Right lung (tissue), 5 donors: ENCODE data around the gene IKBKG. TPM values are rescaled to one million over a fixed set of nuclear protein-coding genes. Genes with fewer than 3 reads are reported as not detected.
"Not testable (repeated sequence)": the region's sequence is repeated elsewhere in the genome, so short reads cannot be mapped to it uniquely, and the experiment has no call there.

Experiments used
- DNase-seq, 2 donors: peaks; one replicate each; pipeline ENCODE4 v3.0.0-alpha.2; 2013
- polyA plus RNA-seq, 5 donors: library from polyadenylated mRNA; unstranded; fragments of 120-200 nt; gene quantifications; one replicate each; pipeline versions ENCODE4 v1.2.1 to v1.2.3, GENCODE V29; 2013; ENCODE audit warnings: inconsistent platforms in 1 of 5, low replicate concordance in 1 of 5; ENCODE audit not compliant: insufficient read length in 5 of 5, insufficient read depth in 1 of 5

IKBKG gene
- polyA plus RNA-seq, 5 donors: 14.0 to 18.5 (median 16.7) TPM

- no peak for DNase-seq
Measured at GRCh38 chrX:154602766-154603437, 55.5 kb downstream of the IKBKG start.

GRCh38 chrX:154603438-154604430 lies 56.3 kb downstream of the IKBKG start:
- no peak for DNase-seq

GRCh38 chrX:154605566-154605965 lies 58.1 kb downstream of the IKBKG start:
- DNase-seq: no peak

GRCh38 chrX:154607370-154607769 lies 60.0 kb downstream of the IKBKG start:
- DNase-seq: no peak

- DNase-seq: not testable (repeated sequence)
Measured at GRCh38 chrX:154607976-154608375, 60.6 kb downstream of the IKBKG start.

GRCh38 chrX:154608823-154609222 lies 61.4 kb downstream of the IKBKG start:
- DNase-seq: not testable (repeated sequence)

- DNase-seq: not testable (repeated sequence)
Measured at GRCh38 chrX:154611146-154611545, 63.7 kb downstream of the IKBKG start.

GRCh38 chrX:154613586-154613985 lies 66.2 kb downstream of the IKBKG start:
- DNase-seq: not testable (repeated sequence)

Other genes starting within 250 kb of the IKBKG start
- gene FLNA, start 173.0 kb upstream of the IKBKG start, polyA plus RNA-seq: 100 to 1,000 TPM; 349 to 757 (median 422) TPM
- 10 to 100 TPM; 52.8 to 84.2 (median 63.9) TPM for gene EMD, start 168.3 kb upstream of the IKBKG start, polyA plus RNA-seq
- 1,000 to 10,000 TPM; 4,389 to 5,989 (median 4,777) TPM for gene RPL10, start 149.2 kb upstream of the IKBKG start, polyA plus RNA-seq
- gene DNASE1L1, start 138.4 kb upstream of the IKBKG start, polyA plus RNA-seq: 10 to 100 TPM in 4 of 5 donors, 1 to 10 TPM in 1; 9.3 to 12.4 (median 10.5) TPM
- gene TAFAZZIN, start 136.1 kb upstream of the IKBKG start, polyA plus RNA-seq: 10 to 100 TPM; 31.1 to 44.8 (median 37.6) TPM
- 100 to 1,000 TPM in 2 of 5 donors, 10 to 100 TPM in 3; 79.5 to 109 (median 96.3) TPM for gene ATP6AP1, start 118.9 kb upstream of the IKBKG start, polyA plus RNA-seq
- 100 to 1,000 TPM; 108 to 164 (median 142) TPM for gene GDI1, start 110.5 kb upstream of the IKBKG start, polyA plus RNA-seq
- gene FAM50A, start 103.5 kb upstream of the IKBKG start, polyA plus RNA-seq: 10 to 100 TPM; 37.0 to 58.6 (median 48.1) TPM
- 10 to 100 TPM; 54.4 to 79.2 (median 63.2) TPM for gene PLXNA3, start 89.3 kb upstream of the IKBKG start, polyA plus RNA-seq
- gene LAGE3, start 68.3 kb upstream of the IKBKG start, polyA plus RNA-seq: 10 to 100 TPM; 12.4 to 33.4 (median 17.1) TPM
- 10 to 100 TPM; 22.6 to 38.0 (median 28.8) TPM for gene UBL4A, start 61.0 kb upstream of the IKBKG start, polyA plus RNA-seq
- gene SLC10A3, start 57.0 kb upstream of the IKBKG start, polyA plus RNA-seq: 10 to 100 TPM; 13.6 to 24.7 (median 16.8) TPM
- gene FAM3A, start 31.4 kb upstream of the IKBKG start, polyA plus RNA-seq: 10 to 100 TPM; 24.9 to 49.3 (median 35.7) TPM
- gene G6PD, start 774 bp upstream of the IKBKG start, polyA plus RNA-seq: 10 to 100 TPM; 30.3 to 49.3 (median 39.8) TPM
- not detected for gene CTAG1A, start 37.5 kb downstream of the IKBKG start, polyA plus RNA-seq
- not detected for gene CTAG1B, start 71.7 kb downstream of the IKBKG start, polyA plus RNA-seq
- not detected for gene CTAG2, start 106.0 kb downstream of the IKBKG start, polyA plus RNA-seq
- gene GAB3, start 203.5 kb downstream of the IKBKG start, polyA plus RNA-seq: 1 to 10 TPM; 6.8 to 8.4 (median 8.3) TPM
- gene DKC1, start 215.2 kb downstream of the IKBKG start, polyA plus RNA-seq: 10 to 100 TPM; 53.5 to 67.6 (median 61.4) TPM